Frontal cortex (tissue), 4 donors: ENCODE measurements around the gene HUNK. TPM values are rescaled to one million over a fixed set of nuclear protein-coding genes. Genes with fewer than 3 reads are reported as not detected.

Source experiments
- DNase-seq, 2 donors: peaks; one replicate each; pipeline ENCODE4 v3.0.0; 2012; ENCODE audit warnings: low spot score in 2 of 2
- FAIRE-seq: peaks from 2 replicates; lab custom pipeline; 2012; peaks lifted over from hg19 to GRCh38; lab: Jason Lieb, UNC
- total RNA-seq: library from RNA; depleted of rRNA; stranded (reverse); fragments of >200 nt; gene quantifications from one replicate; pipeline ENCODE4 v1.2.3, GENCODE V29; 2014
- donor health status: control.
- donor health status: control.
- donor health status: control.

The HUNK gene
- total RNA-seq, 1 donor from 2014 or later = 7.7 TPM

DNA sequence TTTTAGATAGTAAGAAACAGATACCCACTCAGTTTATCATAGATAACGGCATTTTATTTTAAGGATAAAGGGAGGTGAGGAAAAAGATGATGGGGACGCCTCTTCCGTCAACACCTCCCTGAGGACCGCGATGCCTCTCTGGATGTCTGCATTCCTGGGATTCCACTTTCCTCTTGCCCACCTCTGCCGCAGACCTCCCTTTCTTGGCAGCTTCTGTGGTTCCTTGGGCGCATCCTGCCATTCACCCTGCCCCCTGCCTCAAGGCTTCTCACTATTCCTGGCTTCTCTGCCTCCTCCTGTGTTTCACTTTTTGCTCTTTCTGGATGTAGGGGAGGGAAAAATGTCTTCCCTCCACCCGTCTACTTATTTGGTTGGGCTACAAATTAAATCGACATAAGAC lies 19.9 kb downstream of the HUNK start:
- DNase-seq (no peak), FAIRE-seq (no peak)

- no peak for FAIRE-seq
These were observed 21.1 kb downstream of the HUNK start for GRCh38 chr21:31893851-31894415.

DNA sequence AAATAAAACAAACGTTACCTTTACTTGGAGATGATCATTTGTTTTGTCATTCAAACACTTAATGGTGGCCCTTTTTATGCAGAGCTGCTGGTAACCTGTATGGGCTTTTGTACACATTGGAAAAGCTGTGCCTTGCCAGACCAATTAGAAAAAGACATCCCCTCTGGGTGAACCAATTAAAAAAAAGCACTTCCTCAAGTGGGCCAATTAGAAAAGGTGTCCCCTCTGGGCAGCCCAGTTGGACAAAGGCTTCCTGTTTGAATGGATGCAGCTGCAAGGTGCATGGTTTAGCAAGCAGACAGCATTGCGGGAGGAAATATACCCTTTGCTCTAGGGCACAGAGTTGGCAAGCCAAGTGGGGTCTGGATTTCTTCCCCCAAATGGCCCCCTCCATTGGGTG lies 21.6 kb downstream of the HUNK start:
- DNase-seq = no peak
- FAIRE-seq = no peak

More at GRCh38 chr21:31893851-31894415, 21.1 kb downstream of the HUNK start:
- DNase-seq = no peak

DNA sequence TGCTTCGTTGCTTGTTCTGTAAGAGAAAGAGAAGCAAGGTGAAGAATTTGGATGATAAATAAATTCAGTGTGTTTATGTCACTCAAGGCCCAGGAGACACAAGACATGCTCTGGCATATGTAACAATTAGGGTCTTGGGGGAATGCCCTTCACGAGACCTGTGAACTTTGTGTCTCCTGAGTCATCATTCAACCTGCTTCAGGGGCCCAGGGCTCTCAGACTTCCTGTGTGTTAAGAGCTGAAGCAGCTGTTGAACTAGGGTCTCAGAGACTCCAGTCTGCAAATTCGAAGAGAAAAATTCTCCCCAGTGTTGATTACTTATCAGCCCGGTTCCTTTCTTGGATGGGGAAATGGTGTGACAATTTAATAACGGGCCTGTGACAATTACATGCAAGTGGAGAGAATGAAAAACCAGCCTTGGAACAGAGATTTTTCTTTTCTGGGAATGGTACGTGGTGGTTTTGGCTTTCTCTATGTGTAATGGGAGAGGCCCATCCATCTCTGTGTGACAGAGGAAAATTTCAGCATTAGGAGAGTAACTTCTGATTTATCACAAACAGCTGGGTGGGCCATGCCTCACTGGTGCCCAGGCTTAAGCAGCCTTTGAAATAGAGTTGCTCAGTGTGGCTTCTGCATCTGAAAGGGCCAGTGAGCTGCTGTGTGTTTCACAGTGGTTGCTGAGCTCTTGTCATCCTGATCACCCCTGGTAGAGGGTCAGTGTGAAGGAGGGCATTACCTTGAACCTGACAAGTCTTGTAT lies 22.4 kb downstream of the HUNK start:
- no peak for FAIRE-seq
- DNase-seq = no peak

GRCh38 chr21:31896019-31896418 lies 23.2 kb downstream of the HUNK start:
- no peak for FAIRE-seq
- DNase-seq = no peak

DNA sequence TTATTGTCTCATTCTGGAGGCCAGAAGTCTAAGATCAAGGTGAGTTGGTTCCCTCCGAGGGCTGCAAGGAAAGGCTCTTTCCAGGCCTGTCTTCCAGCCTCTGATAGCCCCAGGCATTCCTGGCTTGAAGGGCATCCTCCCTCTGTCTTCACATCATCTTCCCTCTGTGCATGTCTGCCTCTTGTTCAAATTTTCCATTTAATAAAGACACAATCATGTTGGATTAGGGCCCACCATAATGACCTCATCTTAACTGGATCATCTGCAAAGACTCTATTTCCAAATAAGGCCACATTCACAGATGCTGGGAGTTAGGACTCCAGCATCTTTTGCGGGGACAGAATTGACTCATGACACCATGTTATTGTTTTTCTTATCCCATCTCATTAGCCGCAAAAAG lies 24.5 kb downstream of the HUNK start:
- FAIRE-seq (no peak), DNase-seq (no peak)

- DNase-seq (no peak), FAIRE-seq (no peak)
These were observed 26.3 kb downstream of the HUNK start for GRCh38 chr21:31898933-31899630.

DNA sequence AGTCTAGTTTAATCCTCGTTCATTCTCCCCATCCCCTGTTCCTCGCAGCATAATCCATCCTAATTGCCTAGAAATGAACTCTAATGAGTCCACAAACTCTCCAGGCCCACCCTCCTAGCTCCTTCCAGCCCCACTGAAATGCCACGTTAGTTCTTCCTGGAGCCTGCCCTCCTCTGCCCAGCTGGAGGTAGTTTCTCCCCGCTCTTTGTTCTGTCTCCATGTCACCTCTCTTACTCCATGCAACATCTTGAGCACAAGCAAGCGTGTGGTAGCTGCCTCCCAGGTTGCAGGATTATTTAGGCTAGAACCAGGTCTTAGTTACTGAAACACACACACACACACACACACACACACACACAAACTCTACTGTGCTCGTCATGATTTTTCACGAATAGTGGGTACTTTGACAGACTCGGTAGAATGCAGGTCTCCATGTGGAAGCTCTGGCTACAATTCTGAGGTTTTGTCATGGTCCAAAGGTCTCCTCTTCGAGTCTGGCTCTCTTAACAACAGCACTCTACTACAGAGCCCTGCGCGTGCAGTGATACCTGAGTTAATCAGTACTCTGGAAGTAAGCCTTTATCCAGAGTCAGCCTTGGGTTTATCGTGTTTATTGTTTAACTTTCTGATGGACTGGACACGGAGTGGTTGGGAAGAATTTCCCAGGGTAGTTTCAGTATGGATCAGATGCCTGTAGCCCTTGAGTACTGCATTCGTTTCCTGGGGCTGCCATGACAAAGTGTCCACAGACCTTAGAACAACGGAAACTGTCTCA lies 27.5 kb downstream of the HUNK start:
- FAIRE-seq (no peak), DNase-seq (no peak)

GRCh38 chr21:31901315-31901714 lies 28.5 kb downstream of the HUNK start:
- FAIRE-seq (no peak), DNase-seq (no peak)

DNA sequence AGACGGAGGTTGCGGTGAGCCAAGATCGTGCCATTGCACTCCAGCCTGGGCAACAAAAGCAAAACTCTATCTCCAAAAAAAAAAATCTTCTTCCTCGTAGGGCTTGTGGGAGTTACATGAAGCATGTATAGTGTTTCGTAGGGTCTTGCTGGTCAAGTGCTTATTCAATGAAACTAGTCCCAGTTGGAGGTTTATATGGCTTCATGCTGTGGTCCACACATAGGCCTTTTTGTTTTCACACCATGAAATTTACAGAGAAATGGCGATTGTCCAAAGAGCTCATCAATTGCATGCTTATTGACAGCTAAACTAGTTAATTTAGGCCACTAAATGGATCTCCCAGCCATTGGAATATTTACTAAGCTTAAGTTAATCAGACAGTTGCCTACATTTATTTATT lies 29.6 kb downstream of the HUNK start:
- no peak for FAIRE-seq
- DNase-seq = no peak

DNA sequence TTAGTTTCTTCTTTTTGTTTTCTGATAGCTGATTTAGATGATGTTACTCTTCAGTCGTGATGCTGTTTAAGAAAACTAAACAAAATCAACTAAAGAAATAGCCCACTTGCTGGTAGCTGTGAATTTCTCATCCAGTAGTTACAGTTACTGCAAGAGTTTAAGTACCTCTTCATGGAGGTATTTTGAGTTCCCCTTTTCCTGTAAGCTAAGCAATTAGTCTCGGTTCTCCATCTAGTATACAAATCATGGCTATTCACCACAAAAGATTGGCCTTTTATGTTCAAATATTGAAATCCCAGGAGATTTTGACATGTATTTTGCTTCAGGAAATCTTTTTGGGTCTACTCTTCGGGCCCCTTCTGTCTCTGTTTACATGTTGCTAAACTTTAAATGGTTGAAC lies 31.1 kb downstream of the HUNK start:
- FAIRE-seq (no peak), DNase-seq (no peak)

DNA sequence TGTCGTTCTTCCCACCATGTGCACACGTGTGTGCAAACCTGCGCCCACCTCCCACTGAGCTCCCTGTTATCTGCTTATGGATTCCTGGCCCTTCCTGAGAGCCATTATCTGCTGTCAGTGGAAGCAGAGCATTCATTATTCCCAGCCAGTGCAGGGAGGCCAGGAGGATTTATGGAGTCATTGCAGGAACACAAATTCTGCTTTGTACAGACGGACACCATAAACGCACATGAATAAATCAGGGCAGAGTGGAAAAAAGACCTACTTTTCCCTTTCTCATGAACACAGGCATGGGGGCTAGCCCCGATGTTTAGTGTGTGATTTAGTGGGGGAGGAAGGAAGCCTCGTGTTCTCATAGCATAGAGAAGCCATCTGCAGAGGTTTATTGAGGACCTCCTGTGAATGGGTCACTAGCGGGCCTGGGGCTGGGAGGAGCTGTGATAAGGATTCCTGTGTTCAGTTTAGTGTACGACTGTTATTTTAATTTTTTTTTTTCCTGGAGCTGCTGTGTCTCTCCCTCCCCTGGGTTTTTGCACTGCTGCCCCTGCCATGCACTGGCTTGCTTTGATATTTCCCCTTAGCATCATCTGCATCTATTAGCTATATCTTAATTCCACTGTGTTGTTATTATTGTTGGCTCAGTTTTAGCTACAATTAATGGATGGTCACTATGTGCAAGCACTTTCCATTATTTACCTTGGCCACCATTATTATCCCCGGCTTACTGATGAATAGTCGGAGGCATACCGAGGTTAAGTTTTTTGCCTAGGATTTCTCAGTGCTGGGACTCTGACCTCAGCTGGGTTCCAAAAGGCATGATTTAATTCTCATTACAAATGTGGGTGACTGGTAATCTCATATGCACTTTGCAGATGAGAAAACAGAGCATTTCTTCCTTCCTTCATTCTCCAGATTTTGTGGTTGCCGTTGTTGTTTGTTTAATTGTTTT lies 33.0 kb downstream of the HUNK start:
- DNase-seq = no peak
- FAIRE-seq = no peak

DNA sequence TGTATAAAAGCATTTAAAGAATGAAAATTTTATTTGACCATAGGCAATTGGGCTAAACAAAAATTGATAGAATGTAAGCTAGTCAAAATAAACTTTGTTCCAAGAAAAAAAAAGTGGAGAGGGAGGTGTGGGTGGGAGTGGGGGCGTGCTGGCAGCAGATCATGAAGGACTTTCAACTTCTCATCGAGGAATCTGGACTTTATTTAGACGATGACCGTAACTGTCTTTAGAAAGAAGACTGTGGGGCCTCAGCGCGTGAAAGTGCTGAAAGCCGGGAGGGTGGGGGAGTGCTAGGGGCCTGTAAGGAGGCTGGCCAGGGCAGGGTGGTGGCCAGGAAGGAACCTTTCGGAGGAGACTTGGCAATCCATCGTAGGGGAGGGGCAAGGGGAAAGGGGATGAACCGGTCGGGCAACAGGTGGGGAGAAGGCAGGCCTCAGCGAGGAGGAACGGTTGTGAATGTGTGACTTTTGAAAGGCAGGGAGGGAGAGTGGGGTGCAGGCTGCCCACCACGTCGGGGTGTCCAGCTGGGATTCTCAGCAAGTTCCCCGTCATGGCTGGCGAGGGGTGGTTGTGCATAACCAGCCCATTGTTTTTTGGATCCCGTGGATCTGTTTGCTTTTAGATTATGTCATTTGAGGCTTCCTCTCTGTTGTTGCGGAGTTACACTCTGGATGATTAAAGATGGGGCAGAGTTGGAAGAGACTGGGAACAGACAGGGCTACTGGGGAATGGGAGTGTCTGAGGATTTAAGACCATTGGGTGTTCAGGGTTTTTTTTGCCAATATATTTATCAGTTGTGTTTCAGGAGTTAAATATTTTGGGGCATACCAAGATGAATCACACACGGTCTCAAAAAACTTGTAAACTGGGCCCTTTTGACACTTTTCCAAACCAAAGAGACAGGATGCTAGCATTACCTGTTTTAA lies 35.5 kb downstream of the HUNK start:
- FAIRE-seq = no peak
- DNase-seq = no peak

GRCh38 chr21:31909153-31910073 lies 36.6 kb downstream of the HUNK start:
- DNase-seq (no peak), FAIRE-seq (no peak)

- DNase-seq (no peak), FAIRE-seq (no peak)
These were observed 37.3 kb downstream of the HUNK start for GRCh38 chr21:31910074-31910470.

DNA sequence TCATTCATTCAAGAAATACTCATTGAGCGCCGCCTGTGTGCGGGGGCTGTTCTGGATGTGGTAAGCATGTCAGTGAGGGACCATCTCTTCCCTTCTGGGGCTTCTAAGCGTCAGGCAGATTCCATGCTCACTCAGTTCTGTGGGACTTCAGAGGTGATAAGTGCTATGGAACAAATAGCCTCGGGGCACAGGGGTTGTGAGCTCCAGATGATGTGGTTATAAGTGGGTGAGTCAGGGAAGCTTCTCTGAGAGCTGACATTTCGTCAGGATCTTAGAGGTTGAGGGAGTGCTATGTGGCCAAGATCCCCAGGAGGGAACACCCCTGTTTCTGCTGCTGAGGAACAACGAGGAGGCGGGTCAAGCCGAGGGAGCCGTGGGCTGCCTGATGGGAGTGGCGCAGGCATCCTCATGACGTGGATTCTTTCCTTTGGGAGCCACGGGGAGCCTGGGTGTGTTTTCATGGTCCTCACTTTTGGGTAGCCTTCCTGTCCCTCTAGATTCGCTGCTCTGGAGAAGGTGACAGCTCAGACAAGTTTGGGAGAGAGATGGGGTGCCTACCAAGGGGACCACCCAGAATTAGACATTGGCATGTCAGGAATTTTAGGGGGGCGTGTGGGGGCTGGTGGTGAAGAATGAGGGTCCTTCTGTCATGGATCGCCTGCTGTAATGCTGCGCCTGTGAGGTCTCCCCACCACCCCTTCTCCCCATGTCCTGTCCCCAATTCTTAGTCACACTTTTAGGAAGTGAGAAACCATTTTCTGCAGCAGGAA lies 38.5 kb downstream of the HUNK start:
- no peak for FAIRE-seq
- DNase-seq = no peak

DNA sequence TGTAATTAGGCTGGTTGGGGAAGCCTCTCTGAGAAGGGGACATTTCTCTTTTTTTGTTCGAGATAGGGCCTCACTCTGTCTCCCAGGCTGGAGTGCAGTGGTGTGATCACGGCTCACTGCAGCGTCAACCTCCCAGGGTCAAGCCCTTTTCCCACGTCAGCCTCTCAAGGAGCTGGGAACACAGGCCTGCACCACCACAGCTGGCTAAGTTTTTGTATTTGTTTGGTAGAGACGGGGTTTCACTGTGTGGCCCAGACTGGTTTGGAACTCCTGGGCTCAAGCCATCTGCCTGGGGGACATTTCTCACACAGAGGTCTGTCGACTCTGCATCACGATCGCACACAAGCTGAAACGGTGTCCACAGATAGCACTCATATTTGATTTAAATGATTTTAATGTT lies 39.7 kb downstream of the HUNK start:
- FAIRE-seq (no peak), DNase-seq (no peak)
